NCI-H2107 treated with DMSO at 0.1 percent for 48 hours (cell line): ENCODE measurements around the gene FBXL4.
A peak's percentile ranks its signal among the peaks of the same experiment; 100 is the strongest.
"Not testable (repeated sequence)": the region's sequence is repeated elsewhere in the genome, so short reads cannot be mapped to it uniquely, and the experiment has no call there.

ENCODE experiments used
- DNase-seq: peaks from one replicate; lab custom pipeline; 2025; ENCODE audit not compliant: unreplicated experiment; lab: John Stamatoyannopoulos, UW

The FBXL4 gene

DNA sequence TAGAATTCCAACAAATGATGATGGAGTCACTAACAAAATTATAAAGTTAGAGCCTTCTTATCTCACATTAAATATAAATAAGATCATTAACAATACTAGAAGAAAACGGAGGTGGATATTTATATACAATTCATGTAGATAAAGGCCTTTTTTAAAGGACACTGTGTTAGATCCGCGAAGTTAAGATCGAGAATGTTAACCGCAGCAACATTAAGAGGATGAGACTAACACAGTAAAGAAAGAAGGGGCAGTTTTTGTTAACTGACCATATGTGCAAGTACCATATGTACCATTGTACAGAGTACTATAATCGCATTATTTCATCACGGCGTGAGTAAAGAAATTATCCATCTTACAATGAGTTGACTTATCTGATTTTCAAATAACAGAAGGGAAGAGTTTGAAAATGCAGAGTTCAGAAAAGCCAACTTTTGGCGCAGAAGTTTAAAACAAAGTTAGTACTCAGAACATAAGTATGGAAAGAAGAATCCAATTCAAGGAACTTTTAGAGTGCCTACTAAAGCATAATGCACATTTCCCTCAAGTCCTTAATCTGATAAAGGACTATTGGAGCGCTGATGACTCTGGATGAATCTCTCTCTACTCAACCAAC, 1.4 kb downstream of the FBXL4 start:
- no peak for DNase-seq

DNA sequence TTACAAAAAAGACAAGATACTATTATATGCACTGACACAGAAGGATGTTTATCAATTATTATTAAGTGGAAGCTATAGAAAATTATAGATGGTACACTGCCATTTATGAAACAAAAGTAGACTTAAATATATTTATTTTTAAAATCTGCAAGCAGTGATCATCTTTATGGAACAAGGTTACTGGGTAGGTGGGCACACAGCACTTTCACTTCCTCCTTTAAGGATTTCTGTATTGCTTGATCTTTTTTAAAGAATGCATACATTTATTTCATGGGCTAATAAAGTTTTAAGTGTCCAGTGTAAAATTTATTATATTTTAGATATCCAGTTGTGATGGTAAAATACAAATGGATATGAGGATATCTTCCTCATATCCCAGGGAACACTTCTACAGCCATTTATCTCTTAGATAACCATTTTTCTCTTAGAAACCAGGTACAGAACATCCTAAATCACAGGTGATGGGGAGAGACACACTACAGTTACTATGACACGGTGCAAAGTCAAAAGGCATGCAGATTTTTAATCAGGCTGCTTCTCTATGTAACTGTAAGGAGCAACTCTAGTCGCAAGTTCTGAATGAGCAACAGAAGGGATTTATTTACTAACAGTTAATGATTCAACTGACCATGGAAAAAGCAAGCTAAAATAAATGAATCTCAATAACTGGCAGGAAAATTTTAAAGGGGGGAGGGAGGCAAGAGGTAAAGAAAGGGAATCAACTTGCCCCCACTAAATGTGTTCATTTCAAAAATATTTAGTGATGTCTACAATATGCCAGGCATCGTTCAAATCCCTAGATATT, 2.2 kb downstream of the FBXL4 start:
- no peak for DNase-seq

DNA sequence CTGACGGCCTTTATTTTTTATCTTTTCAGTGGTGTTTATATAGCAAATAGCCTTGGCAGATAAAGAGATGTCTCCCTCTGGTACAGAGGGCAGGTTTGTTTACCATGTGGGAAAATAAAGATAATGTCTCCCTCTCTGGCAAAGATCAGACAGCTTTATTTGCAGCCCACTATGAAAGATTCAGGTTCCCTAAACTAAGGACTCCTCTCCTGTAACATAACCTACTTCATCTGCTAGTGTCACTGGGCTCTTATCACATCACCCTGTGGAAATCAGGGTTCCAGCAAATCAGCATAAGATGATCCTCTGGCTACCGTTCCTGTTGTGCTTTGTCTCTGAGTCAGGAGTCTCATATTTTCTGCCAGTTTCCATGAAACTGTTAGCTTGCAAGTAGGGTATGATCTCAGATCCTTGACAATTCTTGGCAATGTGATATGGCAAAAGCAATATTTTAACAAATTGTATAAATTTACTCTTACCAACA, 3.1 kb downstream of the FBXL4 start:
- DNase-seq: peak; percentile 43

DNA sequence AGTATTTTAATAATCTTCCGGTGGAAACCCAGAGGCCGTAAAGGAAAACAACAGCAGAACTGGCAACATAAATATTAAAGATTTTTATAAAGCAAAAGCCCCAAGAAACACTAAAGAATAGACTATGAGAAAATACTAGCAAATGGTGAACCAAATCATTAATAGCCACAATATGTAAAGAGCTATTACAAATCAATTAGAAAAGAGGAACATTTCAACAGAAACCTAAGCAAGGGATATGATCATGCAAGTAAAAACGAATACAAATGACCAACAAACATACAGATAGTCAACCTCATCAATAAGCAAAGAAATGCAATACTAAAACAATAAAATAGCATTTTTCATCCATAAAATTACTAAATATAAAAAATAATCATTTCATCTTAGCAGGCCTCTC, 3.6 kb downstream of the FBXL4 start:
- DNase-seq: no peak

DNA sequence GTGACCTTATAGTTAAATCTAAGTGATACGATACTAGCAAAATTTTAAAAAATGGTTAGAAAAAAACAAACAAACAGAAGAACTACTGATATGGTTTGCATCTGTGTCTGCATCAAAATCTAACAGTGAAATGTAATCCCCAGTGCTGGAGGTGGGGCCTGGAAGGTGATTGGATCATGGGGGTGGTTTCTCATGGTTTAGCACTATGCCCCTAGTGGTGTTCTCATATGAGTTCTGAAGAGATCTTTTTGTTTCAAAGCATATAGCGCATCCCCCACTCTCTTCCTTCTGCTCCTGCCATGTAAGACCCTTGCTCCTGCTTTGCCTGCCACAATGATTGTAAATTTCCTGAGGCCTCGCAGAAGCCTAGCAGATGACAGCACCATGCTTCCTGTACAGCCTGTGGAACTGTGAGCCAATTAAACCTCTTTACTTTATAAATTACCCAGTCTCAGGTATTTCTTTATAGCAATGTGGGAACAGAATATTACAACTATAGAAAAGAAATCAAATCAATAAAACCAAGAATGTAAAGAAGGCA, 5.4 kb downstream of the FBXL4 start:
- DNase-seq: no peak

DNA sequence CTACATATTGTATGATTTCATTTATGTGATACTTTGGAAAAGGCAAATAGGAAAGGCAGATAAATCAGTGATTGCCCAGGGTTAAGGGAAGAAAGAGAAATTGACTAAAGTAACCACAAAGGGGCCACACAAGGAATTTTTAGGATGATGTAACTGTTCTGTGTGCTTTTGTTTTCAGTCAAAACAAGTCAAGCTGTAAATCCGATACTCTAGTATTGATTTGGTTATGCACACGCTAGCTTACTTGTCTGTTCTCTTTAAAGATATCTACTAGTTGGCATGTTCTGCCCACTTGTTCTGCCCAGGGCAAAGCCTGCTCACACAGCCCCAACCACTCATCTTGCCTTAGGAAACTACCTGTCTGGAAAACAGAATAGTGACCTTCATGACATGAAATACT, 6.4 kb downstream of the FBXL4 start:
- DNase-seq: peak; percentile 41

DNA sequence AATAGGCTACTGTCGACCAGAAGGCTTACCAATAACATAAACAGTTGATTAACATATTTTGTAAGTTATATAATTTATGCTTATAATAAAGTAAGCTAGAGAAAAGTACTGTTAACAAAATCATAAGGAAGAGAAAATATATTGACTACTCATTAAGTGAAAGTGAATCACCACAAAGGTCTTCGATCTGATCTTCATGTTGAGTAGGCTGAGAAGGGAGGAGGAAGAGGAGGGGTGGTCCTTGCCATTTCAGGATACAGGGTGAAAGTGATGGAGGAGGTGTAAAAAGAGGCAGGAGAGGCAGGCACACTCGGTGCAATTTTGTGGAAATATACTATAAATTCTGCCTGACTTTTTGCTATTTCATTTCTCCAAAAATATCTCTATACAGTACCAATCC, 10.4 kb downstream of the FBXL4 start:
- DNase-seq: no peak

DNA sequence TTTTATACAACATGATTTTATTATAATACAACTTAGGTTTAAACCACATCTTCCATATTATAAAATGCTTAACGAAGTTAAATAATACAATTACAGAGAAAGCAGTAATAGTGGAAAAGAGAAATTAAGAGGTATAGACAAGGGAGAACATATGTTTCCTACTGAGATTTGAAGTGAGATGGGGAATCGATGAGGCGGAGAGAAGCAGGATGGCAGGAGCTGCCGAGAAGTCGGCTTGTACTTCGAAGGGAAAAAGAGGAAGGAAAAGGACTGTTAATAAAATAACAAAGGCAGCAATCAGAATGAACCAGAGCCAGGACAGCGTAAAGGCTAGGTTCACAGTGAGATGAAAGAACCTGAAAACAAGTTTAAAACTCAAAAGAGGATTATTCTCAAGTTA, 15.4 kb downstream of the FBXL4 start:
- DNase-seq: no peak

DNA sequence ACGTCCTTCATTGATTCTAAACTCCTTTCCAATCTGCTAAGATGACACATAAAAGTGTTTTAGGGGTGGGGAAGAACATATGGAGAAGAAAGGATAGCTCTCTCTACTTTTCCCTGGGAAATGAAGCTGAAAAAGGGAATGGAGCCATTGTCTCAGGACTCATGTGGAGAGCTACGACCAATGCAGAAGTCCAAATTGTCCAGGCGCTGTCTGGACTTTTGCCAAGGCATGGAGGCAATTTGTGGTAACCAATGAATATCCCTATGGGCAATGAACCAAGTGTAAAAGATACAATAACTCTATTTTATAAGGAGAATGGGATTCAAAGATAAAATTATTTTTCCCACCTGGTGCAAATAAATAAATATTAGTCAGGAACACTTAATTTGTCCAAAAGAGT, 16.1 kb downstream of the FBXL4 start:
- no peak for DNase-seq

DNA sequence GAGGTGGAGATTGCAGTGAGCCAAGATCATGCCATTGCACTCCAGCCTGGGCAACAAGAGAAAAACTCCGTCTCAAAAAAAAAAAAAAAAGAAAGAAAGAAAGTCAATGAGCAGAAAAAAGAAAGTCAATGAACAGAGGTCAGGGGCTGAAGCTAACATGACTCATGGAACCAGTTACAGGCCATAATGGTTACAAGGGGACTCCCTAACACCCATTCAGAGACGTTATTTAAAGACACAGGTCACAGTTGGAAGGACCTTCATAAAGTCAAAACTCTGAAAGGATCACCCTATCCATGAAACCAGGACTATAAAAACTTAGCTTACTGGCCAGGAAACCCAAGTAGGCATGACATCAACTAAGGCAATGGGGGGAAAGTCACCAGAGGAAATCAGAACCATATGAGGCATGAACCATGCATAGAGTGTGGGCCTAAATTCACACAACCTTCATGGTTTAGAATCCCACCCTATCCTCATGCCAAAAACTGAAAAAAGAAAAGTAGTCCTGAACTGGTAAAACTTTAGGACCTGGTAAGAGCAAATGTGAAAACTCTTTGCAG, 18.2 kb downstream of the FBXL4 start:
- no peak for DNase-seq

DNA sequence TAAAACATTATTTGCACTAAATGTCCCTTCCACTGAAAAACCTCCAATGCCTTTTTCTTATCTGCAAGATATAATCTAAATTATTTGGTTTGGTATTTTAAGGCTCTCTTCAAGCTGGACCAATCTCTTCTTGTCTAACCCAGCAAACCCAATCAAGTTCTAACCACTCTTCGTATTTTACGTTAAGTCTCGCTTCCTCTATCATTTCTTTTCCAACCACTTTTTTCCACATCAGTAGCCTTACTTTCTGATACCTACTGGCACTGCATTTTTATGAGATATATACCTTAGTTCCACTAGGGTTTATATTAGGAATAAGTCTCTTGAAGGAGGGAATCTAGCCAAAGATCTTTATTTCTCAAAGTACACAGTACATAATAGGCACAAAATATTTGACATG, 19.1 kb downstream of the FBXL4 start:
- no peak for DNase-seq

DNA sequence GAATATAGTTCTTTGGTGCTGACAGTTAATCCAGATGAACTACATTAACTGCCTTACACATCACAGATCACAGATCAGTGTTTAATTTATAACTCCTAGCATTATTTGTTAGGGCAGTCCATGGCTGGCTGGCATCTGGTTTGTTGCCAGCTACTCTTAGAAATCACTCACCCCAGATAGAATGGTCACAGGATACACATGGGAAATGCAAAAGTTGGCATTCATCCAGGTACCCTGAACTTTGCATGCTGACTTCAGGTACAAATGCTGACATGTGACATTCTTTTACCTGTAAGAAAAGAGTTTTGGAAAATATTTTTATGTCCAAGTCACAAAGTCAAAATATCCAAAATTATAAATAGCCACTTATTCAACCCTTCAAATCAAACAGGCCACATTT, 20.2 kb downstream of the FBXL4 start:
- DNase-seq: peak; percentile 58

DNA sequence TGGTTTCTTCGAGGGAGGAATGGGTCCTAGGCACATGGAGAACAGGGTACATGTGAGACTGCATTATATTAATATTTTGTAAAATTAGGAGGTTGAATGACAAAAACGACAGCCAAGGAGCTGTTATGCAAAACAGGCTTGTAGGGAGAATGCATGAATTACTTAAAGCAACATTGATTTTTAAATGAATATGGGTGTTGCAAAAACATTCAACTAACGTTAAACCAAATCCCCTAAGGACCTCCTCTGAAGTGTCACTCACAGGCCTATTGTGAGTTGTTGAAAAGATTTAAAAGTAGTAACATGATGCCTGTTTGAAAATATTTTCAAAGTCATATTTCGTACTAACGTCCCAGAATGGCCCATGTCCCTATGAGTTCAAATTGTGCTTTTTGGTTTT, 21.9 kb downstream of the FBXL4 start:
- peak; percentile 70 for DNase-seq

DNA sequence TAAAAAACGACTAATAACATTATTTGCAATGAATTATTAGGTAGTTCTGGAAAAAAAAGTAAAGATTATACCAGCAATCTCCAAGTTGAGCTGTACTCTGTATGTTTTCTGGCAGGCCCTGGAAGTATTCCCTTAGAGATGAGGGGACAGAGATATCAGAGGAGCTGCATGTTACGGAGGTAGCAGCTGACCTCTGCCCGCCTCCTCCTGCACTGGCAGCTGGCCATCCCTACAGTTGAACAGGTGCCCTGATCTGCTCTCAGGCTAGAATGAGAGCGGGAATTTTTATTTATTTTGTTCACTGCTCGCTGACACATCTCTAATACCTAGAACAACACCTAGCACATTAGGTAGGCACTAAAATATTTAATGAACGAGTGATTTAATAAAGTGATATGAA, 23.1 kb downstream of the FBXL4 start:
- DNase-seq: peak; percentile 45

DNA sequence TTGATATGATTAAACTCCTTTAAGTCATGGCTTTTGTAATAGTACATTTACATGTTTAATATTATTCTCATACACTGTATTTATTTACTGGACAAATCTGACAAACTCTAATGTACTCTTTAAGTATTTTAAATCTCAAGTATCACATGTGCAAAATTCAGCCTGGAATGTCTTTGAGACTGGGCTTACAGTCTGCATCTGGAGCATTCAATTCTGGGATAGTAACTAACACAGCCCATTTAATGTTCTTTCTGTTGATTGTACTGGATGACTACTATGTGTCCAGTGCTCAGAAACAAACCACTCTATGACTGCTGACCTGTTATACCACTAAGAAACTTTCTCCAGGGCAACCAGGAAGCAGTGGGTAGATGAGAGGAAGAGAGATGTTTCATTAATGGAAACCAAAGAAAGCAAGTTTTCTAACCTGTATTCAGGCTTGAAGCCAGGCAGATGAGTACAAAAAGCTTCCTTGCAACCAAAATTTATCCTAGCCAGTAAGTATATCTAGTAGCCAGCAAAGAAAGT, 26.8 kb downstream of the FBXL4 start:
- DNase-seq: no peak

DNA sequence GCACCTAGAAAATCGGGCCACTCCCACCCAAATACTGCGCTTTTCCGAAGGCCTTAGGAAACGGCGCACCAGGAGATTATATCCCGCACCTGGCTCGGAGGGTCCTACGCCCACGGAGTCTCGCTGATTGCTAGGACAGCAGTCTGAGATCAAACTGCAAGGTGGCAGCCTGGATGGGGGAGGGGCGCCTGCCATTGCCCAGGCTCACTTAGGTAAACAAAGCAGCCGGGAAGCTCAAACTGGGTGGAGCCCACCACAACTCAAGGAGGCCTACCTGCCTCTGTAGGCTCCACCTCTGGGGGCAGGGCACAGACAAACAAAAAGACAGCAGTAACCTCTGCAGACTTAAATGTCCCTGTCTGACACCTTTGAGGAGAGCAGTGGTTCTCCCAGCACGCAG, 36.8 kb downstream of the FBXL4 start:
- DNase-seq: not testable (repeated sequence)

DNA sequence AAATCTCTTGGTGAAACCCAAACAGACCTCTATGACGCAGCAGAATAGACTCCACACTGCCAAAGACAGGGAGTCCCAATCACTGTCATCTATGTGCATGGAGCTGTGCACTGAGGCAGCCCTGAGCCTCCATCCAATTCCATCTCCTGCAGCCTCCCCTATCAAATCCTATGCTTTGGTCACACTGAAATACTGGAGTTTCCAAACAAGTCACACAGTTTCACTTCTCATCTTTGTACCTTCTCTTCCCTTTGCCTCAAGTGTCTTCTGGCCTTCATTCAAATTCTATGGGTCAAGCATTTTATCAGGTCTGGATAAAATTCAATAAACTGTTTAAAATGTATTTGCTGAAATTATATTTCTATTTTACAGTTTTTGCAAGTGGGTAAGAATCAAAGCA, 38.5 kb downstream of the FBXL4 start:
- DNase-seq: no peak

DNA sequence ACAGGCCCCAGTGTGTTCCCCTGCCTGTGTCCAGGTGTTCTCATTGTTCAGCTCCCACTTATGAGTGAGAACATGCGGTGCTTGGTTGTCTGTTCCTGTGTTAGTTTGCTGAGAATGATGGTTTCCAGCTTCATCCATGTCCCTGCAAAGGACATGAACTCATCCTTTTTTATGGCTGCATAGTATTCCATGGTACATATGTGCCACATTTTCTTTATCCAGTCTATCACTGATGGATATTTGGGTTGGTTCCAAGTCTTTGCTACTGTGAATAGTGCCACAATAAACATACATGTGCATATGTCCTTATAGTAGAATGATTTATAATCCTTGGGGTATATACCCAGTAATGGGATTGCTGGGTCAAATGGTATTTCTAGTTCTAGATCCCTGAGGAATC, 41.4 kb downstream of the FBXL4 start:
- not testable (repeated sequence) for DNase-seq

DNA sequence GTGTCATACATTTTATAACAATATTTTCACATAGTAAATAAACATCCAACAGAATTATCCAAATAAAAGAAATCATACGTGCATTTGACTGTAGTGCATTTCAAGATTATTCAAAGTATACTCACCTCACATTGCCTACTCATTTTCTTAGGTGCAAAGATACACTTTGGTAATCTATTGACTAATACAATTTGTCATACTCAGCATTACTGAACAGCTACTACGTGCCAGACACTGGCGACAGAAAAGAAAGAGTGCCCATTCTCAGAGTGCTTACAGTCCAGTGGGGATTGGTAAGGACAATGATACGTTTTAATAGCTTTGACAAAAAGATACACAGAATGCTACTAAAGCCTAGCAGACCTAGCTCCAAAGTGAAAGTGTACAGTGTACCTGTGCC, 42.0 kb downstream of the FBXL4 start:
- no peak for DNase-seq

DNA sequence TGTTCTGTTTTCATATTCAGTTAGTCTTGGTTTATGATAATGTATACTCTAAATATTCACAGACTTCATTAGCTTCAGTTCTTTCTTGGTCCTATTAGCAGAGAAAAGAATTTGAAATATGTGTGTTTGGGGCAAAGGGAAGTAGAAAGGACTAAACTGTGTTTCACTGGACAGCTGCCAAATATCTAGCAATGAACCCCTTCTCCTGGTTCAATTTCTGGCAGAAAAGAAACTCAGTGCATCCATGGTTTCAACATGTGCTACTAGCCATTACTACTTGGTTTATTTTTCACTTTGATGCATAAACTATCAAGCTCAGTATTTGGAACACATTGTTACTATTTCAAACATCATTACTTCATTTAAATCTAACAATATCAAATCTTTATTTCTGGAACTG, 43.6 kb downstream of the FBXL4 start:
- DNase-seq: no peak

DNA sequence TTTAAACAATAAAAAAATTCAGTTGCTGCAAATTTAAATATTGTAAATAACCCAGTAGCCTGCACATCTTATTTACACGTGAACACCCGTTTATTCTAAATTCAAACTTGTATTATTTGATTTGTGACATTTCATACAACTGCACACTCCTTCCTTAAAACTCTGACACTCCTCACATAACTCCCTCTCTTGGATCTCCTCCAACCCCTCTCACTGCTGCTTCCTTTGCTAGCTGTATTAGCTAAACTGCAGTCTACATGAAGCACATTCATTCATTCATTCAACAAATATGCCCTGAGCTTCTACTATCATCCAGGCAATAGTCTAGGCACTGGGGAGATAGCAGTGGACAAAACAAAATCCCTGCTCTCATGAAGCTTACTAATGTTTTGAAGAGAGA, 47.0 kb downstream of the FBXL4 start:
- DNase-seq: no peak

DNA sequence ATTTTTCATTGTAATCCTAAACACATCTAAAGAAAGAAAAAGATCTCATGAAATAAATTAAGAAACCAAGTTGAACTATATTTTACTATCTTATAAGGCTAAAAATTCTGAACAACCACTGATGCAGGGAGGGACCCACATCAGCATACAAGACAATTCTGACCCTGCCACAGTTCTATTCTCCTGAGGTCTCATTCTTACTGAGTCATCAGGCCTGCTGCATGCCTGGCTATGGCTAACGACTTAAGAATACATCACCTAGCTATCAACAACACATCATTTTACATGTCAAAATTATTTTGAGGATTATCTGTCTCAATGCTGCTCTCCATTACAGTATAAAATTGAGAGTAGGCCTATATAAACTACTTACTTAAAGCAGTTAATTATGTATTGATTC, 52.9 kb downstream of the FBXL4 start:
- DNase-seq: no peak
